Caco-2 (cell line): Measurements from ENCODE around the gene ZNF334. TPM values are rescaled to one million over a fixed set of nuclear protein-coding genes. Genes with fewer than 3 reads are reported as not detected.

Experiments used
- BruUV-seq: library from RNA; stranded (reverse); fragments of 400-500 nt; replicated peaks from 2 replicates; lab custom pipeline; 2021; lab: Mats Ljungman, UMichigan
- CTCF ChIA-PET: fragments of 300-600 bp; sonication (Branson Sonifier 250); formaldehyde crosslinking; loops from one replicate; lab custom pipeline; 2022; ENCODE audit warnings: antibody characterized with exemption; lab: Charles Lee
- POLR2A ChIA-PET: fragments of 300-600 bp; sonication (Branson Sonifier 250); formaldehyde crosslinking; loops from one replicate; lab custom pipeline; 2022; ENCODE audit warnings: antibody characterized with exemption; lab: Charles Lee
- DNase-seq, 2 experiments: peaks; one replicate each; pipeline versions ENCODE4 v3.0.0 to v3.0.0-alpha.2; 2020 to 2022
- H3K27me3 ChIP-seq: replicated peaks from 2 replicates; pipeline ENCODE4 v1.6.0; 2011; ENCODE audit warnings: low read length; ENCODE audit not compliant: control insufficient read depth, insufficient read depth
- H3K36me3 ChIP-seq: 2 replicates; pipeline ENCODE4 v1.5.1; 2011; ENCODE audit warnings: low read length; ENCODE audit not compliant: control insufficient read depth, insufficient read depth
- H3K4me1 ChIP-seq: fragments of 250-450 bp; sonication (Bioruptor Pico); 2 replicates; pipeline ENCODE4 v1.5.1; 2020; ENCODE audit warnings: mild to moderate bottlenecking
- H3K4me3 ChIP-seq: 2 replicates; pipeline ENCODE4 v1.5.1; 2011; ENCODE audit warnings: low read depth, mild to moderate bottlenecking, control low read depth, low read length
- H3K9me3 ChIP-seq: fragments of 250-450 bp; sonication (Bioruptor Pico); 2 replicates; pipeline ENCODE4 v1.5.1; 2020; ENCODE audit warnings: mild to moderate bottlenecking, moderate library complexity
- H3K27ac Mint-ChIP-seq: one replicate; pipeline ENCODE4 v1.8.0; 2022; ENCODE audit warnings: mixed read lengths; ENCODE audit not compliant: unreplicated experiment
- H3K27me3 Mint-ChIP-seq: one replicate; pipeline ENCODE4 v1.8.0; 2022; ENCODE audit warnings: mixed read lengths; ENCODE audit not compliant: insufficient read depth, unreplicated experiment
- H3K36me3 Mint-ChIP-seq: one replicate; pipeline ENCODE4 v1.8.0; 2022; ENCODE audit warnings: mild to moderate bottlenecking, mixed read lengths; ENCODE audit not compliant: insufficient read depth, unreplicated experiment
- H3K4me1 Mint-ChIP-seq: one replicate; pipeline ENCODE4 v1.8.0; 2022; ENCODE audit warnings: low read depth, mixed read lengths; ENCODE audit not compliant: unreplicated experiment
- H3K4me3 Mint-ChIP-seq: one replicate; pipeline ENCODE4 v1.8.0; 2022; ENCODE audit warnings: mild to moderate bottlenecking, moderate library complexity, mixed read lengths; ENCODE audit not compliant: unreplicated experiment
- H3K9me3 Mint-ChIP-seq: one replicate; pipeline ENCODE4 v1.8.0; 2022; ENCODE audit warnings: mixed read lengths; ENCODE audit not compliant: unreplicated experiment
- CTCF ChIP-seq, 2 experiments: fragments of 200-600 bp in 1 of 2; IDR thresholded peaks; 1 replicate in 1 of 2; 2 replicates in 1 of 2; pipeline versions ENCODE4 v1.5.1 to v1.8.0; 2011 to 2022; ENCODE audit warnings: antibody characterized with exemption in 1 of 2, control low read depth in 1 of 2, inconsistent platforms in 1 of 2, low read depth in 1 of 2, low read length in 1 of 2, mild to moderate bottlenecking in 1 of 2, moderate library complexity in 1 of 2; ENCODE audit not compliant: insufficient read depth in 1 of 2, severe bottlenecking in 1 of 2, unreplicated experiment in 1 of 2
- intact Hi-C: fragments of 100-400 bp; cut with micrococcal nuclease; formaldehyde crosslinking; loops from one replicate; pipeline ENCODE4 v1.10.0; 2022; ENCODE audit not compliant: unreplicated experiment
- total RNA-seq: library from RNA; stranded (reverse); gene quantifications from 2 replicates; pipeline ENCODE4 v1.2.3, GENCODE V29; 2022

The ZNF334 gene
- total RNA-seq, 1 experiment from 2014 or later, result not detected

- Mint-ChIP-seq H3K4me3 (no peak overlapping the region), H3K4me1 (no peaks in the 10 kb centered on the region), H3K27me3 (peaks cover 4% of the 10 kb centered on the region), H3K9me3 (no peaks in the 10 kb centered on the region), H3K36me3 (no peaks in the 10 kb centered on the region), H3K27ac (no peak overlapping the region)
- DNase-seq, result no peak
- H3K27me3 ChIP-seq, result no peaks in the 10 kb centered on the region
- no peaks in the 10 kb centered on the region for H3K4me1 ChIP-seq
- H3K9me3 ChIP-seq, result no peaks in the 10 kb centered on the region
- ChIA-PET POLR2A (no interaction called here), CTCF (no interaction called here)
- no TSS peak for BruUV-seq
- no peak overlapping the region for H3K4me3 ChIP-seq
- intact Hi-C loops, result no loop called here
- H3K36me3 ChIP-seq, result no peaks in the 10 kb centered on the region
- TF ChIP-seq CTCF (IDR thresholded peaks at IDR 0.05; ENCODE audit: insufficient read depth in 1 of 2, low read depth in 1 of 2, low read length in 1 of 2, severe bottlenecking in 1 of 2, unreplicated experiment in 1 of 2), result no peak
These were observed 32.4 kb upstream of the ZNF334 start for GRCh38 chr20:46545827-46546138.

GRCh38 chr20:46545077-46545826 is 31.9 kb upstream of the ZNF334 start:
- no peaks in the 10 kb centered on the region for H3K9me3 ChIP-seq
- ChIA-PET CTCF (interaction anchor here (0.5 kb wide), 1 partner anchor 405 kb away, joined by 4 read pairs; no protein-coding TSS in a partner anchor), POLR2A (no interaction called here)
- intact Hi-C loops, result no loop called here
- Mint-ChIP-seq H3K27me3 (peaks cover 8% of the 10 kb centered on the region), H3K4me3 (no peak overlapping the region), H3K9me3 (no peaks in the 10 kb centered on the region), H3K36me3 (no peaks in the 10 kb centered on the region), H3K4me1 (no peaks in the 10 kb centered on the region), H3K27ac (no peak overlapping the region)
- no peaks in the 10 kb centered on the region for H3K27me3 ChIP-seq
- no peaks in the 10 kb centered on the region for H3K36me3 ChIP-seq
- H3K4me1 ChIP-seq, result no peaks in the 10 kb centered on the region
- BruUV-seq, result no TSS peak
- no peak for DNase-seq
- TF ChIP-seq CTCF (IDR thresholded peaks at IDR 0.05; ENCODE audit: insufficient read depth in 1 of 2, low read depth in 1 of 2, low read length in 1 of 2, severe bottlenecking in 1 of 2, unreplicated experiment in 1 of 2), result no peak
- no peak overlapping the region for H3K4me3 ChIP-seq

- BruUV-seq, result no TSS peak
- H3K36me3 ChIP-seq, result no peaks in the 10 kb centered on the region
- no peaks in the 10 kb centered on the region for H3K9me3 ChIP-seq
- H3K4me1 ChIP-seq, result no peaks in the 10 kb centered on the region
- no peak for TF ChIP-seq CTCF (IDR thresholded peaks at IDR 0.05; ENCODE audit: insufficient read depth in 1 of 2, low read depth in 1 of 2, low read length in 1 of 2, severe bottlenecking in 1 of 2, unreplicated experiment in 1 of 2)
- intact Hi-C loops, result no loop called here
- Mint-ChIP-seq H3K27me3 (peaks cover 8% of the 10 kb centered on the region), H3K4me1 (no peaks in the 10 kb centered on the region), H3K4me3 (no peak overlapping the region), H3K36me3 (no peaks in the 10 kb centered on the region), H3K9me3 (no peaks in the 10 kb centered on the region), H3K27ac (no peak overlapping the region)
- H3K27me3 ChIP-seq, result no peaks in the 10 kb centered on the region
- H3K4me3 ChIP-seq, result no peak overlapping the region
- CTCF ChIA-PET, result interaction anchor here (0.5 kb wide), 1 partner anchor 405 kb away, joined by 4 read pairs; no protein-coding TSS in a partner anchor
- POLR2A ChIA-PET, result no interaction called here
- no peak for DNase-seq
These were observed 31.2 kb upstream of the ZNF334 start for GRCh38 chr20:46544576-46544975.
